Suprapubic skin (tissue), 4 donors: ENCODE measurements around the gene ZNF521.

ENCODE experiments used
- CTCF ChIP-seq, 2 donors: fragments of 200-600 bp in 1 of 2; fragments of 450-650 bp in 1 of 2; sonication (generic) in 1 of 2; IDR thresholded peaks; one replicate each; pipeline ENCODE4 v1.5.1; 2016 to 2019; ENCODE audit warnings: antibody characterized with exemption in 2 of 2, mild to moderate bottlenecking in 1 of 2, moderate library complexity in 1 of 2
- EP300 ChIP-seq: sonication (generic); formaldehyde crosslinking; IDR thresholded peaks from one replicate; pipeline ENCODE4 v1.6.1; 2017; ENCODE audit warnings: antibody characterized with exemption
- POLR2AphosphoS5 ChIP-seq, 3 donors: sonication (generic); formaldehyde crosslinking; IDR thresholded peaks; one replicate each; pipeline ENCODE4 v1.6.1; 2017; ENCODE audit warnings: antibody characterized with exemption in 3 of 3

- TF ChIP-seq CTCF (IDR thresholded peaks at IDR 0.05): no peak
- no peak for TF ChIP-seq EP300
- no peak for TF ChIP-seq POLR2AphosphoS5 (IDR thresholded peaks at IDR 0.05)
Observed at GRCh38 chr18:25279961-25280360, 72.0 kb downstream of the ZNF521 start.
